Effector CD4-positive, alpha-beta T cell (primary cell): ENCODE measurements around the gene PLSCR4.

Source experiments
- DNase-seq: peaks from one replicate; pipeline ENCODE4 v3.0.0-alpha.2; 2020

The PLSCR4 gene

GRCh38 chr3:146189519-146190173 lies 61.3 kb downstream of the PLSCR4 start:
- DNase-seq, result no peak

GRCh38 chr3:146187334-146187950 lies 63.5 kb downstream of the PLSCR4 start:
- DNase-seq, result no peak

DNA sequence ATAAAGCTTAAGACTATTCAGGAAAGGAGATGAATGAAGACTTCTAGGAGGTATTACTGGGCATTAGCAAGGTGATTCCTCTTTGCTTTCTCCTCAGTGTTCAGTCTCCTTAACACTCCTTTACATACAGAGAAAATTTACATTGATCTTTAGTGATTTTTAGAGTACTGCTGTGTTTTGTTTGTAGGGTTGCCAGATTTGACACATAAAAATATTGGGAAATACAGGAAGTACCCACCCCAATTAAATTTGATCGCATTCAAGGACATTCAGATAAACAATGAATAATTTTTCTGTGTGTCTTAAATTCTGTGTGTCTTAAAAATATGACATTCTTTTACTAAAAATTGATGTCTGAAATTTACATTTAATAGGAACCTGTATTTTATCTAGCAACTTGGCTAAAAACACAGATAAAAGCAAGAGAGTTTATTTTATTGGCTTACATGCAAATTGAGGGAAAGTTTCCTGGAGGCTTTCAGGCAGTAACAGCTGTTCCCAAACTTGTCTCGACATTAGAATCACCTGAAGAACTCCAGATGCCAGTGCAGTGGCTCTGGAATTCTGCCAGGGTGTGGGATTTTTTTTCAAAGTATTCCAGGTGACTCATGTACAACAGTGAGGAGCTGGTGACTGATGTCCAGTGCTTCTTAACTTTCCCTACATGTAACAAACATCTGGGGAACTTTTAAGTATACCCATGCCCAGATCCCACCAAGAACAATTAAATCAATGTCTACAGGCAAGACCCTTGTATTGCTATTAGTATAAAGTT lies 66.5 kb downstream of the PLSCR4 start:
- DNase-seq, result no peak

- DNase-seq, result no peak
Measured at GRCh38 chr3:146181216-146181615, 69.7 kb downstream of the PLSCR4 start.

DNA sequence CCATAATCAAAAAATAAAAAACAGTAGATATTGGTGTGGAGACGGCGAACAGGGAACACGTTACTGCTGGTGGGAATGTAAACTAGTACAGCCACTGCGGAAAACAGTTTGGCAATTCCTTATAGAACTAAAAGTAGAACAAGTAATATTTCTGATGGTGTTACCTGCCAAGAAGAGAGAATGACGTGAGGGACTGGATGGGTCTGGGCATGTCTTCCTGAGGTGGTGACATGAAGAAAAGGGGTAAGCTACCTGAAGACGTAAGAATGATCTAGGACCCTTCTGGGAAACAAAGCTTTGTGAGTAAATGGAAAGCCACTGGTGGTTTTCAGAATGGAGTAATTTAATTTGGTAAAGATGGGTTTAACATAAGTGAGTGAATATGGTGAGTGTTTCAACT lies 70.5 kb downstream of the PLSCR4 start:
- DNase-seq, result no peak

GRCh38 chr3:146178006-146178689 lies 72.8 kb downstream of the PLSCR4 start:
- no peak for DNase-seq

GRCh38 chr3:146177519-146177918 lies 73.4 kb downstream of the PLSCR4 start:
- no peak for DNase-seq

DNA sequence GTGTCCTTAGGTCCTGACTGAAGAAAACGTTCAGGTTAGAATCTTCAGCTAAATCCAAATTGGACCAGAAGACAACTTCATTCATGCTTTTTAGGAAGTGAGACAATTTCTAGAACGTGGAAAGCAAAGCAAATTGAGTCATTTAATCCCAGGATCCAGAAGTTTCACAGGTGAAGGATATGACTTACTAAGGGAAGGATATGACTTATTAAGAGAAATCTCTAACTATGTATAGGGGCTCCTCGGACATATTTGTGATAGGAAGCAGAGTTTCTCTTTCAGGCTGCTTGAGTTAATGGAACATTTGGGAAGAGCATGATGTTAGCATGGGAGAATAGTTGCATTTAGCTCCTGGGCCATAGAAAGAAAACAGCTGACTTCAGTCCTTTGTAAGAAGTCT lies 73.8 kb downstream of the PLSCR4 start:
- DNase-seq, result no peak

- no peak for DNase-seq
Measured at GRCh38 chr3:146172586-146172985, 78.3 kb downstream of the PLSCR4 start.

DNA sequence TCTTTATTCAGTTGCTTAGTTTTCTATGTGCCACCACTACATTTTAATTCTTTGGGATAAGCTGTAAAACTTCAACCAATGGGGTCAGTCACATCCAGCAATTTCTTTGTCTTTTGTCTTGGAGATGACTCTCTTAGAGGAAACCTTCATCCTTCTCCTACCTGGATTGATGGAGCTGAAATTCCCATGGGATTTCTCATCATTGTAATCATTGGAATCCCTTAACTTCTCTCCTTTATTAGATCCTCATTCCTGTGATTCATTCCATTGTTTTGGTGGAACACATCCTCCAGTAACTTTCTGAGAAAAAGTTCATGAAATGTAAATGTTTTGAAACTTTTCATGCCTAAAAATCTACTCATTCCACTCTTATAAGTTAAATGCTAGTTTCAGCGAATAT lies 80.3 kb downstream of the PLSCR4 start:
- no peak for DNase-seq

GRCh38 chr3:146169891-146170290 lies 81.0 kb downstream of the PLSCR4 start:
- no peak for DNase-seq

DNA sequence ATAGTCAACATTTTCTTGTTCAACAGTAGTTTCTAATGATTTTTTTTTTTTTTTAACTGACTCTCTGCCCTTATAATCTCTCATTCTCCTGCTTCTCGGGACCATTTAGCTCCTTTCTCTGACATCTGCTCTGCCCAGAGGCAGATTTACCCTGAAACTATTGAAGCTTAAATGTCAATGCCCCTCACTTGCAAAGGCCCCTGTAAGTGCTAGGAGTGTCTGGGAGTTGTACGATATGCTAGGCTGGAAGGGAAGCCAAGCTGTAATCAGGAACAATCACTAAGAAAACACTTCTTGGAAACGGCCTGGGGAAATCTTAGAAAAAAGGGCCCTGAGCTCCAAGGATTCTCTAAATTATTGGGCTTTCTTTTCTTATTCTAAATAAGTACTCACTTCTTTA lies 84.1 kb downstream of the PLSCR4 start:
- DNase-seq, result no peak

GRCh38 chr3:146166415-146166821 lies 84.5 kb downstream of the PLSCR4 start:
- DNase-seq, result no peak

DNA sequence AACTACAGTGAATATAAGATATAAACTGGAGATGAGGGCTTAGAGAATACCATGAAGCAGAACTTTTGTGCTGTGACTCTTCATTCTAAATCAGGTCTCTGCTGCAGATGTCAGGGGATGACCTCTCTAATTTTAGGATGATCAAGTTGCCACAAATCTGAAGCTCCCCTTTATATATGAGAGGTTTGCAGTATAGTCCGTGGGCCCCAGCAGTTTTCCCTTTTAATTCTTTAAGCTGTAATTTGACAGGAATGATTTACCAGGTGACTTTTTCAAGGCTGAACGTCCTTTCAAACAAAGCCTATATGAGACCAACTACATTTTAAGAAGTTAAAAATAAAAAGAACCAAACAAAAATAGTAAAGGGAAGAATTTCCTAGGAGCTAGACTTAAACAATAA lies 85.0 kb downstream of the PLSCR4 start:
- no peak for DNase-seq

DNA sequence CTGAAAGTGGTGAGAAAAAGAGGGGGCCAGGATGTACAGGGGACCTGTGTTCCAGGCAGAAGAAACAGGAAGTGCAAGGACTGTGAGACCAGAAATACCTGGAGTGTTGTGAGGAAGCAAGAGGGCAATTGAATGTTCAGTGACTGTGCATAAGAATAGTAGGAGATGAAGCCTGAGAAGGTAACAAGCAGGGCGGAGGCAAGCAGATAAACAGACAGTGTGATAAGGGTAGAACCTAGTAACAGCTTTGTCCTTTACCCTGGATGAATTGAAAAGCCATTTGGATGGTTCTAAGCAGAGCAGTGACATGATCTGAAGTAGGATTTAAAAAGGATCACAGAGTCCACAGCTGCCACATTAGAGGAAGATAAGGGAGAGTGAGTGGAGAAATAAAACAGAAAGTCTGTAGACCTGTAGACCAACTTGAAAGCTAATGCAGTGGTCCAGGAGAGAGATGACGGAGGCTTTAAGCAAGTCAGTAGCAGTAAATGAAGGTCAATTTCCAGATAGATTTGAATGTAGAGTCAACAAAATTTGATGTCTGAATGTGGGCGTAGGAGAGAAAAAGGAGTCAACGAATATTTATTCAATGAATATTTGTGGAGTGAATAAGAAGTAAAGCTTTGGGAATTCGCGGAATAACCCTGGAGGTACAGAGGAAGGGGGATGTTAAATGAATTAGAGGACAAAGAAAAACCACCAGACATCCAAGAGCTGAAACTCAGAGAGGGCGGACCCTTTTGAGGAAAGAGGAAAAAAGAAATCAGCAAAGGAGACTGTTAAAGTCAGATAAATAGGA lies 85.7 kb downstream of the PLSCR4 start:
- no peak for DNase-seq

- DNase-seq, result no peak
Measured at GRCh38 chr3:146164506-146164905, 86.4 kb downstream of the PLSCR4 start.

DNA sequence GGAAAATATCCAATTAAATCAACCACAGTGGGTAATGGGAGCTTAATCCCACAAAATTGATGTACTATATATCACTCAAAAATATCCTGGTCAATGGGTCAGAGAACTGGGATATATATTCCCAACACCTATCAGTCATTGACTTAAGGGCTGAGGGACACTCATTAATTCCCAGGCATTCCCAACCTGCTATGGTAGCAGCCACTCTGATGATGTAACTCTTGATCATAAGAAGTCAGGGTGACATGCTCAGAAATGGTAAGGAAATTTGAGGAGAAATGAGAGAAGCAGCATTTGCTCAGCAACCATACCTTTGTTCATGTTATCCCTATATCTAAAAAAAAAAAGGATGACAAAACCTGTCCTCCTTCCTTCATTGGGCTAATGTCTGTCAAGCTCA lies 86.8 kb downstream of the PLSCR4 start:
- DNase-seq, result no peak

DNA sequence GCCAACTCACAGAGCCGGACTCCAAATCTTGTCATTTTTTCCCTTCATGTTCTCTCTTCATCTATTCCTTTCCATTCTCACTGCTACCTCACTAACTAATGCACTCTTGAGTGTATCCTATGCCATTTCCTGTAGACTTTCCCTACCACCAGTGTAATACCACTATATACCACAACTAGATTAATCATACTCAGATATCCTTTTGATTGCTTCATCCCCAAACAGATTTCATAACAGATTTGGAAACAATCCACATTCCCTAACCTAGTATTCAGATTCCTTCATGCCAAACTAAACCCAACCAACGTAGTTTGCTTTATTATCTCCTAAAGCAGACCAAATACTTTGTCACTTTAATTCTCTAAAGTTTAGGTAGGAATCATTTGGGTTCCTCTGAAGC lies 87.3 kb downstream of the PLSCR4 start:
- no peak for DNase-seq

DNA sequence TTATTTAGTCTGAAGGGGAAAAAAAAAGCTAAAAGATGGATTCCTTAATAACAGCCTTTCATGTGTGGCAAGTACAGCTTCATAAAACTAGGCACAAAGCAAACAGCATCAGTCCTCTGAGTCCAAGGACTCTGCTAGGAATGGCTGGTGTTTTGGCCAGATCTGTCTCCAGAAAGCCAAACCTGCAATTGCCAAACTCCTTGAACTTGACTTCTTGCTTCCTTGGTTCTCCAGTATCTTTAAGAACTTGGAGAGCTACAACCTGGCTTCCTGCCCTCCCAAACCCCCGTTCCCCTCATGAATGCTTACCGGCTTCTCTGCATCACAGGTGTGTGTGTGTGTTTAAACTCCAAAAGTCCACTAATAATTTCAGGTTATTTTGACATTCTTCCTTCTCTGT lies 88.3 kb downstream of the PLSCR4 start:
- no peak for DNase-seq

GRCh38 chr3:146161663-146162002 lies 89.3 kb downstream of the PLSCR4 start:
- DNase-seq, result no peak

GRCh38 chr3:146160964-146161662 lies 89.8 kb downstream of the PLSCR4 start, which contains the start of gene PLOD2:
PLOD2 (minus strand) TSS chr3:146161184; CDS start chr3:146160989, 195 bp downstream.
- no peak for DNase-seq
